ENCODE data around the gene ABCC8. TPM values are rescaled to one million over a fixed set of nuclear protein-coding genes. Genes with fewer than 3 reads are reported as not detected.
"Not testable (repeated sequence)": the region's sequence is repeated elsewhere in the genome, so short reads cannot be mapped to it uniquely, and the experiment has no call there.

ABCC8 gene
- polyA plus RNA-seq, 1 donor: 1.2 TPM

DNA sequence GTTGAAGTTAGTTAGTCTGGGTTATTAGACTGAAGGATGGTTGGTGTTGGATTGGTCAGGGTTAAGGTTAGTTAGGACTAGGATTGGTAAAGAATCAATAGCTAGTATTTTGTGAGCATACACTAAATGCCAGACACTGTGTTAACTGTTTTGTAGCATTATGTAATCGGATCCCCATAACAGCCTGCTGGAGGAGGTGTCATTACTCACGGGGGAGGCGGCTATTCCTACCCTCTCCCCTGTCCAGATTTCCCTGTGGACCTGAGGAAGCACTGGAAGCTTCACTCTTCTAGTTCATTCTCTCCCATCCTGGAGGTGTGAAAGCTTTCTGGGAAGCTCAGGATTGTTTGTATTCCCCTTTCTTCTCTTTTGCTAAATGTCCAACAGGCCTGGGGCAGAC lies 47.7 kb downstream of the ABCC8 start:
- DNase-seq: no peak

DNA sequence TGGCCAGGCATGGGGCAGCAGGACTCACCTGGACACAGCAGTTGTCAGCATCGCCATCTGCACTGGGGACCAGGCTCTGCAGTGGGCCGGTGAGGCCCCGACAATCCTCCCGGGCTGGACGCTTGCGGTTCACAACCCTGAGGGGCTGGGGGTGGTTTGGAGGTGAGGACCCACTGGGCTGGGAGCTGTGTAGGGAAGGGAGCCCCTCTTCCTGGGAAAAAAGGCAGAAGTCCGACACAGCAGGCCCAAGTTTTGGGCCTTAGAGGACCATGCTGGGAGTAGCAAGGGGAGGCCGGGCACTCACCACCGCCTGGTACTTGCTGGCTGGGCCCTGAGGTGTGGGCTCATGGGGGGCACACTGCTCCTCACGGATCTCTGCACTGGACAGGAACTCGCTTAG lies 48.4 kb downstream of the ABCC8 start:
- no peak for DNase-seq

DNA sequence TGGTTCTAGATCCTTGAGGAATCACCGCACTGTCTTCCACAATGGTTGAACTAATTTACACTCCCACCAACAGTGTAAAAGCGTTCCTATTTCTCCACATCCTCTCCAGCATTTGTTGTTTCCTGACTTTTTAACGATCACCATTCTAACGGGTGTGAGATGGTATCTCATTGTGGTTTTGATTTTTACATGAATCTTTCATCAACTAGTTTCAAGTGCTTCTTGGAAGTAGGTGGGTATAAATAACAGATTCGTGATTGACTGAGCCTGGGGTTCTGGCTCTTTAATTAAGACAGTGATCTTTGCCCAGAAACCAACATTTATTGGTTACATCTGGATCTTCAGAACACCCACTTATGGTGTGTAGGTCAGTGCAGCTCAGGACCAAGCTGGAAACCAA lies 50.4 kb downstream of the ABCC8 start:
- not testable (repeated sequence) for DNase-seq

DNA sequence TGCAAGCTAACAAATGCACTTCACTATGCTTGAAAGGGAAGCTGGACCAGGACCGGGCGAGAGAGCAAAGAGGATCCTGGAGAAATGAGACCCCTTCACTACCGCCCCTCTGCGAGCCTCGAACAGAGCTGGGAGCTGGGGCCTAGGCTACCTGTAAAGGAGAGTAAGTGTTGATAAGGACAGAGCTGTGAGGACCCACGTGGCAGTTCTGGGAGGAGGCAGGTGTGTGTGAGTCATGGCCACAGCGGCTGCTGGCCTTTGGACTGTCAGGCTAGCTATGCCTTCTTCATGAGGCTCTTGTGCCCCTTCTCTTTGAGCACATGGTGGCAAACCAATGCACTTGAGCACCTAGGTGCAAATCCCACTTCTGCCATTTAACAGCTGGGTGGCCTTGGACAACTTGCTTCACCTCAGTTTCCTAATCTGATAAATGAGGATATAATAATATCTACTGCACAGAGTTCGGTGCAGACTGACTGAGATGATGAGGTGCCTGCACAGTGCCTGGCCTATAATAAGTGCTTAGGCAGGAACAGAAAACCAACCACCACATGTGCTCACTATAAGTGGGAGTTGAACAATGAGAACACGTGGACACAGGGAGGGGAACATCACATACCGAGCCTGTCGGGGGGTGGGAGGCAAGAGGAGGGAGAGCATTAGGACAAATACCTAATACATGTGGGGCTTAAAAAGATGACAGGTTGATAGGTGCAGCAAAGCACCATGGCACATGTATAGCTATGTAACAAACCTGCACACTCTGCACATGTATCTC lies 52.9 kb downstream of the ABCC8 start:
- no peak for DNase-seq

DNA sequence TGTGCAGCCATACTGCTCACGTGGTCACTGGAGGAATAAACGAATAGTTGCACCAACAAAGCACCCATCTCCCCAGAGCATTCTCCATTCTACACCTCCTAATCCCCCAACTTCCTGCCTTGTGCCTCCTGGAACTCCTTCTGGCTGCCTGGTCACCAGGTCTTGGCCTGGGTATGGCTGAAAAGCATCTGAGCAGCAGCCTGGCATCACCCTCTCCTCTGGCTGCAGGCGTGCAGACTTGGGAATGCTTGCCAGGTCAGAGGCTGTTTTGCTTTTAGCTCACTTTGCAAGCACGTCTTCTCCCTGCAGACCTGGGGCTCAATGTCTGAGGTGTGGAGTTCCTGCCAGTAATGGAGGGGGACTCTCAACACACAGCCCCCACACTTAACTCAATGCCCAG lies 54.9 kb downstream of the ABCC8 start:
- DNase-seq: no peak

DNA sequence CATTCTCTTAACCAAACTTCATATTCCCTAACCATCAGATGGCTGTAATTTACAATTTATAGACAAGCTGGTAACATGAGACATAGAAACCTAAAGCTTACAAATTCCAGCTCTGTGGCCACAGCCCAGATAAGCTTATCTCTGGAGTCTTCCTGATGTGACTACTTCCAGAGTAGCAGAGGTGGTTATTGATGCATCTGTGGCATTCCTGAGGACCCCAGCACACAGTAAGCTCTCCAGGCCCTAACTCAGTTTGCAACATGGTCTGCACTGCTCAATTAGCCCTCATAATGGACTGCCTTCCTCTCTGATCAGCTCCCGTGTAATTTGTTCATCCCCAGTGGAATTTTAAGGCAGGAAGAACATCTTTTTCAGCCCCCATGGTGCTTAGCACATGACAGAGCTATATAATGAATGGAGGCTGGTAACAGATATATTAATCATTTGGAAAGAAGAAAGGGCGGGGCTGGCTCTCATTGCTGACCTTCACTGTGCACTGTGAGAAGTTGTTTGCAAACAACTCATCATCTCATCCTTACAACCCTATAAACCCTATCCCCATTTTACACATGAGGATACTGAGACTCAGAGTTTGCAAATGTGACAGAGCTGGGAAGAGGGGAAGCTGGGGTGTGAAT lies 58.1 kb downstream of the ABCC8 start:
- no peak for DNase-seq

DNA sequence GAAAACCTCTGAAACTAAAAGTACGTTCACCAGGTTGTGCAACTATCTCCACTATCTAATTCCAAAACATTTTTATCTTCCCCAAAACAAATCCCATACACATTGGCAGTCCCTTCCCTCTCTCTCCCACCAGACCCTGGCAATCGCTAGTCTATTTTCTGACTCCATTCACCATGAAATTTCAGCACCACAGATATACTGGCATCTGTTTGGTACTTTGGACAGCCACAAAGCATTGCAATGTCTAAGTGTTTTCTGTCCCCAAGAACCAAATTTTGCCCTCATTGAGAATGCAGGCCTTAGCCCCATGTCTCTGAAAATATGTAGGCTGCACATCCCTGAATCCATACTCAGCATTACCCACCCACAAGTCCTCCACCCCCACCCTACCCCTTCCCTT lies 60.2 kb downstream of the ABCC8 start:
- no peak for DNase-seq

DNA sequence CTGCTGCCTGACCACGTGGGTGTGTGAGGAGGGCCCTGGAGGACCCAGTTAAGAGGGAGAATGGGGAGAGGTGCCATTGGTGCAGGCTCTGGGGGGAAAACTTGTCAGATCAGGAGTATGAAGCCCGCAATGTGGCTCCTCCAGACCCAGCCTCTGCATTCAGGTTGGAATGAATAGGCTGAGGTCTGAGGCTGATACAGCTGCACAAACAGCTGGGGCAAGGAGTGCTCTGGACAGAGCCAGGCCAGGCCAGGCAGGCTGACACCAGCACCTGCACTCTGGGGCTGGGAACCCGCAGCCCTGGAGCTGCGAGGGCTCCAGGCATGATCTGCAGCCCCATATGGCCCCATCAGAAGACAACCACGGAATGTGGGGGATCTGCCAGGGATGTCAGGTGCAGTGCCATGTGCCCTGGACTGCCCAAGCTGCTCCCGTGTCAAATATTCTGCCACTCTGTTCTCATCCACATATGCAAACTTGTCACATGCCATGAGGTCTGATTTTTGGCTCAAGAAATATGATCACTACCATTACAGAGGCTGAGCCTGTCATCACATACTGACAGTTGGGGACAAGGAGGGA lies 61.0 kb downstream of the ABCC8 start:
- no peak for DNase-seq

DNA sequence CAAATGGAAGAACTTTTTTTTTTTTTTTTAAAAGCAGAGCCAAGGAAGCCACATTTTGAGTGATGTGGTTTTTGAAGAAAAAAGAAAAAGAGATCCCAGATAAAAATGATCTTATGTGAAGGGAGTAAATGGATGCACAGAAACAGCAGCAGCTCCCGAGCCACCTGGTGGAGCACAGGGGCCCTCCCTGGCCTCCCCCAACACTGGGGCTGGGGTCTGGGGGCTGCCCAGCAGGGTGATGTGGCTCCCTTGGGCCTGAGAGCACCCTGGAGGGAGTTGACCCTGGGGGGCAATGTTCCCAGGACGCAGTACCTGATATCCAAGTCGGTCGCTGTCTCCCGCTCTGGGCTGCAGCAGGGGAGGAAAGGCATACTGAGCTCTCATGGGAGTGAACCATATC lies 61.7 kb downstream of the ABCC8 start:
- no peak for DNase-seq

DNA sequence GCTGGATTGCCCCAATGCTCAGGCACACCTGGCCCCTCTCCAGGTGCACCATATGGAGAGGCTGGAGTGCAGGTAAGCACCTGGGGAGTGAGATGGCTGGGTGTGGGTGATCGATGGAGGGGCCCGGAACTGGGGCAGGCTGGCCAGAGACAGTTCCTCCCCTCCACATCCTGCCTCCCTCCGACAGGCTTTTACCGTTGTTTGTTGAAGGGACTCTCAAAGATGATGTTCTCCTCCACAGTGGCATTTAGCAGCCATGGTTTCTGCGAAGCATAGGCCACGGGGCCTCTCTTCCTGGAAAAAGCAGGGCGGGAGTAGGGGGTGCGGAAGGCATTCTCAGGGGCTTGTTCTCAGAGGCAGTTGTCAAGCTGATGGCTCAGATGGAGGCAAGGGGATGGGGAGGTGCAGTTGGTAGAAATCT lies 62.3 kb downstream of the ABCC8 start:
- DNase-seq: no peak

DNA sequence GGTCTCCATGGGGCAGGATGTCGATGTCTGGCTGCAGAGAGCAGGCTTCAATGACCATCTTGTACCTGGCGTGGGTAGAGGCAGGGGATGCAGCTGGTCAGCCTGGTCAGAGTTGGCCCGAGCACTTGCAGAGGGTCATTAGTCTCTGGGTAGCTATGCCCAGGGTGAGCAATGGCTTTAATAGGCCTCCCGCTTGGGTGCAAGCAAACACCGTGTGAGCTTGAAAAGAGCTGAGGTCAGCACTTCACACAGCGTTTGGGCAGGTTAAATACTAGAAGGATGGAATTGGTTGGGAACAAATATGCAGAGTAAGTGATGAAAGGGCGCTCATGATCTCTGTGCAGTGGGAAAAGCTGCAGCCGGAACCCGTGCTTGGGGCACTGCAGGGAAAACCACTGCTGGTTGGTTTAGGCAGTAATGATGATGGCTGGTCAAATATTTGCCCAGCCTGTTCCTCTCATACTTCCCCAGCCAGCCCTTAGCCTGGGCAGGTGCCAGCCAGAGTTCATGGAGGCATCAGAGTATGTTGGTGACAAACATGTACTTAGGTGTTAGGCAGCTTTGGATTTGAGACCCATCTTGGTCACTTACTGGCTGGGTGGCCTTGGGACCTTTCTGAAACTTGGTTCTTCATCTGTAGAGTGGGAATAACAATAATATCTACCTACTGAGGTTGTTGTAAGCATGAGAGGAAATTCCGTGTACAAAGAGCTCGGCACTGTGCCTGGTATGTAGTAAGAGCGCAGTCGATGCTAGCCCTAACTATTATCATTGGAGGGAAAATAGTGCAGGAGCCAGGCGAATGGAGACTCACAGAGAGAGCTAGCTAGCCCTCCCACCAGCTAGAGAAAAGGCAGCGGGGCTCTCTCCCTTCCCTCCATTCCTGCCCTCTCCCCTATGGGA lies 63.0 kb downstream of the ABCC8 start:
- no peak for DNase-seq

DNA sequence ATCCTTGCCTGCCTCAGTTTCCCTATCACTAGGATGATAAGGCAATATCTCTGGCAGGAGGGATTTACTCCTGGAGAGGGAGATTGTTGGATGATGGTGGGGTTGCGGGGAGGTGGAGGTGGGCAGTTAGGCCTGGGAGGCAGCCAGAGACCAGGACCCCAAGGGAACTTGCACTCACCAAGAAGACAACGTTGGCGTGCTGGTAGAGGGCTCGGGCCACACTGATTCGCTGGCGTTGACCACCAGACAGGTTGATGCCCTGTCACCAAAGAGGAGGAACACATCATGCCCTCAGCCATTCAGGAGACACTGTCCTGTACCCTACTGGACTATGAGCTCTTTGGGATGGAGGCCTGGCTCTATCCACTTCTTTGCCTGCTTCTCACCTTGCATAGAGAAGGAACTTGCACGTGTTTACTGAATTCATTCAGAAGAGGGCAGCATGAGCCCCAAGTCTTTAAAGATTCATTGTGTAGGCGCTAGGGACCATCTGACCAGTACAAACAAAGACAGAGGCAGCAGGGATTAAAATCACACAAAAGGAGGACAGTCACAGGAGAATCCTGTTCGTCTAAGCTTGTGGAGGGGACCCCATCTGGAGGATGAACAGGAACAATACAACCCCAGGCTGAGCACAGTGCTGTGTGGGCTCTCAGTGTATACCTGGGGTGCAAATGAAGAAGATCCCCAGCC lies 64.0 kb downstream of the ABCC8 start:
- no peak for DNase-seq

DNA sequence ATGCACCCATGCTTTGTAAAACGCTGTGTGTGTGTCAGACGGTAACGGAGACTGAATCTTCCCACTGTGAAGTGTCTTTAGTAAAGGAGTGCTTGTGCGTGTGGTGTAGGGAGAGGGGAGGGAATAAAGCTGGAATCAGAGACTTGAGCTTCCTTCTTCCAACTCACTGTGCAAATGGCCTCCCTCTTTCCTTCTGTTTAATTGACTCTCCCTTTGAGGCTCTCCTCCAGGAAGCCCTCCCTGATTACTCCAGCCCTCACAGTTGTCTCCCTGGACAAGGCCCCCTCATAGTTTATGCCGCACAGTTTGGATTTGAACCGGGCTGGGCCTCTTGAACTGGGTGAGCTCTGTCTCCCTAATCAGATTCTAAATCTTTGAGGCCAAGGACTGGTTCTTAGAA lies 65.2 kb downstream of the ABCC8 start:
- DNase-seq: no peak

DNA sequence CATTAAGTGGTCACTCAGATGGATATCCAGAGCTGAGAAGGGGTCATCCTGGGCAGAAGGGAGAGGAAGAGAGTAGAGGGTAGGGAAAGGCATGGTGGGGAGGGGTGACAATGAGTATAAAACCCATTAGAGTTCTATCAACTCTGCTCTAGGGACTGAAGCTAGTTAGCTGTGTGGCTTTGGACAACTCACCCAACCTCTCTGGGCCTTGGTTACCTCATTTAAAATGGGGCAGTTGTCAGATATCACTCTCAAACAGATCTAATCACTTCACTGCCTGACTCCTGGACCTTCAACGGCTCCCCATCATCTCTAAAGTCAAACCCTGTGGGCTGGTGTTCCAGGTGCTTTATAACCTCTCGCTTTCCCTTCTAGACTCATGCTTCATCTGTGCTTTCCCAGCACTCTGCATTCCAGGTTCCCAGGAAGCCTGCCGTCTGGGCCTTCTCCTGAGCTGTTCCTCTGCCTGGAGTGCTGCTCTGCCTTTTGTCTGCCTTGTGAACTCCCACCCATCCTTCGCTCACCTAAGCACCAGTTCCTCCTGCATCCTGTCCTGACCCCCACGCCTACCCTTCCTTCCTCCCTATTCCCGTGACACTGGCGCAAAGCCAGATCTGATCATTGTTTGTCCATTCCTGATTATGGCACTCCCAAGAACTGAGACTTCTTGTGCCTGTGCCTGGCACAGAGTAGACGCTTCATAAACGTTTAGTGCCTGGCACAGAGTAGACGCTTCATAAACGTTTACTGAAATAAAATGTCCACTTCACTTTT lies 65.9 kb downstream of the ABCC8 start:
- DNase-seq: no peak

DNA sequence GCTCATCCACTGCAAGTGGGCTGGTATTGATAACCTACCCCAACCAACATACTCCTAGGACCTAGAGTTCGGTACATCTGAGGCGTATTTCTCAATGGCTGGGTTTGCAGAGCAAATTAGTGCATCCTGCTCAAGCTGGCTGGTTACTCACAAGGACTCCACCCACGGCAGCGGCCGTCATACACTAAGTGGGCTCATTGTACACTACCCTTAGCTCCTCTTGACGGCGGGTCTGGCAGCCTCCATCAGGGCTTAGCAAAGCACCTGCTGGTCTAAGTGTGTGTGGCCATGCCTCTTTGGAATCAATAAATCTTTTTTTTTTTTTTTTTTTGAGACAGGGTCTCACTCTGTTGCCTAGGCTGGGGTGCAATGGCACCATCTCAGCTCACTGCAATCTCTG lies 68.0 kb downstream of the ABCC8 start:
- no peak for DNase-seq

DNA sequence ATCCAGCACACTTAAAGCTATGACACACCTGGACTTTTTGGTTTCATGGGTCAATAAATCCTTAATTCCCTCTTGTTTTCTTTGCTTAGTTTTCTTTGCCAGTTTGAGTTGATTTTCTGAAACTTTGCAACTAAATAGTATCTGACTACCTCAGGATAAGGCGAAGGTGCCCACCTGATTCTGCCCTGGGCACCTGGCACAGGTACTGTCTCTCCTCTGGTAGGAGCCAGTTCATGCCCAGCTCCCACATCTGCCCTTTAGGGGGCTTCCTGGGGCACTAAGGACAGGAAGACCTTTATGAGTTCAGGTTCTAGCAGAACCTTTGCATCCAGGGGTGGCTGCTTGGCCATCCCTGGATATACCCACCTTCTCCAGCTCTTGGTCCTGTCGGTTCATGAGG lies 68.6 kb downstream of the ABCC8 start:
- DNase-seq: no peak

DNA sequence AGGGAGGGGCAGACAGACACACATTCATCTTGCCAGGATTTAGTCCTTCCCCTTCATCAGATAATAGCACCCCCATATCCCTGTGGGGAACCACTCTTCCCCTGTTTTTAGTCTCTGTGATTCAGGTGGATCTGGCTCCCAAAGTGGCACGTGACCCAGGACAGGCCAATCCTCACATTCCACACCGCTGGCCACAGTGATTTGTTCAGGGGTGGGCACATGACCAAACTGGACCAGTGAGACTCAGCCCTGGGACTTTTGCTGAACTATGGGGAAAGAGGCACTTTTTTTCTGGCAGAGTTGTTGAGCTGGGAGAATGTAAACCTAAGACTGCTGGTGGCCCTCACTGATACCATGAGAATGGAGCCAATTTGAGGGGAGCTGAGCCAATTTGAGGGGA lies 69.1 kb downstream of the ABCC8 start:
- no peak for DNase-seq

DNA sequence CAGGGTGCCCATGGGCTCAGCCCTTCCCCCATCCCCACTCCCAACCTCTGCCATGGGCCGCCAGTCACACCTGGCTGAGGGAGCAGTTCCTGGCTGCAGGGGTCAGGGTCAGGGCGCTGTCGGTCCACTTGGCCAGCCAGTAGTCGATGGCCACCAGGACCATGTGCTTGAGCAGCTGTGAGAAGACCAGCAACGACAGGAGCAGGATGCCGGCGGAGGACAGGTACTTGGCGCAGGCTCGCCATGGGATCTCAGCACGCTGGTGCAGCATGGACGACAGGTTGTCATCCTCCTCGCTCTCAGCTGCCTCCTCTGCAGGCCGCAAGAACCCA lies 69.9 kb downstream of the ABCC8 start:
- no peak for DNase-seq

DNA sequence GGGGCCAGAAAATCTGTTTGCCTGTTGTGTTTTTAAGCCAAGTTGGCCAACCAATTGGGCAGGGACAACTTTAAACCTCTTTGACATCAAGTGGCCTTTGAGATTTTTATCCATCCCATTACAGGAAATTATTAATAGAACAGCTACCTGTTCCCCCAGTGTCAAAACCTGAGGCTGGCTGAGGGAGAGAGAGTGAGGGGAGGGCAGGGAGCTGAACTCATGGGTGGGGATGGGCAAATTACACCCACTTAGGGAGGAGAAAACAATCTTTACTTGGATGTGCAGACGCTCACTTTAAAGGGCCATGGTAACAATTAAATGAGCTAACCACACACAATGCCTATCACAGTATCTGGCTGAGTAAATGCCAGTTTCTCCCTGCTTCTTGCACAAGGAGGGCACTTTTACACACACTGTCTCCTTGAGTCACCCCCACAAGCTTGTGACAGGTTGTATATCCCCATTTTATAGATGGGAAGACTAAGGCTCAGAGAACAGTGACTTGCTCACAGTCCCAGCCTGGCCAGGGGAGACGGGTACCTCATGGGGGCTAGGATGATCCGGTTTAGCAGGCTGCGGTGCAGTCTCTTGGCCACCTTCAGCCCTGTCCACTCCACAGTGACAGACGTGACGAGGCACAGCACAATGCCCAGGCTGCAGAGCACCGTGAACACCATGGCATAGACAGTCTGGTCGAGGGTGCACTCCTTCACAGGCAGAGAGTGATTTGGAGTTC lies 70.4 kb downstream of the ABCC8 start:
- DNase-seq: no peak

DNA sequence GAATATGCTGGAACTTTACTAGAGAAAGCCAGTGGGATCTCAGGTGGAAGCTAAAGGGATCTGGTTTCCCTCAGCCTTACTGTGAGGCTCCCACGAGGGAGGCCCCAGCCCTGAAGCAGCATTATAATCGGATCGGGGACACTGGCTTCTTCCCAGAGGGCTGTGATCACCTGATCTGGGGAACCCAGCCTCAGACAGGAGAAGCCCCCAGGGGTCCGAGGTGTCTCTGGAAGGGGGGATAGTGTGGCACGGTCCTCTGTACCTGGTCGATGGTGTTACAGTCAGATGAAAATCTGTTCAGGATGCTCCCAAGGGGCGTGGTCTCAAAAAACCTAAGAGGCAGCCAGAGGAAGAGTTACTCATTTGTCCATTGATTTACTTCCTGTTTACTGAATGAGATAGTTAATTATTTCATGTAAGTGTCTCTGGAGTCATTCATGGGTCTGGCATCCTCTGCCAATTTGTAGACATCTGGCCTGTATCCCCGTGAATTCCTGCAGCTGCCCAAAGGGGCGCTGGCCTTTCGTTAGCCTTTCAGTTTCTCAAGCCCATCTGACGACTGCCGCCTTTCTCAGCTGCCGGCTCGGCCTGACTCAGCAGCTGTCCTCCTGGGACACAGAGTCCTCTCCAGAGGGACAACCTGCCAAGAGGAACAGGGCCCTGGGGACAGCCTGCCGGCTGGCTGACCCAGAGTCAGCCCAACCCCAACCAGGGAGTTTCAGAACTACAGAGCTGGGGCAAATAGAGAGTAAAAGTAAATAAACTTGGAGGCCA lies 71.2 kb downstream of the ABCC8 start:
- DNase-seq: no peak
